SK-N-SH treated with all-trans-retinoic acid at 6 μM for 48 hours (cell line): ENCODE measurements around the gene EYA4.

ENCODE experiments used
- ARNTL ChIP-seq: fragments of 450-650 bp; formaldehyde crosslinking; IDR thresholded peaks from 2 replicates; pipeline ENCODE4 v1.5.0; 2020; ENCODE audit warnings: low read depth, mild to moderate bottlenecking, moderate library complexity, borderline replicate concordance
- BACH2 ChIP-seq: fragments of 250-450 bp; sonication (Bioruptor Pico); IDR thresholded peaks from 2 replicates; pipeline ENCODE4 v1.9.0; 2021; ENCODE audit warnings: mild to moderate bottlenecking, borderline replicate concordance
- CREB5 ChIP-seq: fragments of 250-450 bp; sonication (Bioruptor Pico); IDR thresholded peaks from 2 replicates; pipeline ENCODE4 v1.5.1; 2020; ENCODE audit warnings: low read depth, mild to moderate bottlenecking, moderate library complexity
- ESRRG ChIP-seq: fragments of 250-450 bp; sonication (Bioruptor Pico); IDR thresholded peaks from 2 replicates; pipeline ENCODE4 v1.6.1; 2021; ENCODE audit warnings: mild to moderate bottlenecking
- GLIS3 ChIP-seq: fragments of 250-450 bp; sonication (Bioruptor Pico); IDR thresholded peaks from 2 replicates; pipeline ENCODE4 v1.5.0; 2020; ENCODE audit warnings: mild to moderate bottlenecking, moderate library complexity
- PATZ1 ChIP-seq: fragments of 250-450 bp; sonication (Bioruptor Pico); IDR thresholded peaks from 2 replicates; pipeline ENCODE4 v1.8.0; 2020; ENCODE audit warnings: mild to moderate bottlenecking, moderate library complexity, borderline replicate concordance
- PPARA ChIP-seq: fragments of 250-450 bp; sonication (Bioruptor Pico); IDR thresholded peaks from 2 replicates; pipeline ENCODE4 v1.5.0; 2020; ENCODE audit warnings: mild to moderate bottlenecking, borderline replicate concordance
- RARB ChIP-seq: fragments of 250-450 bp; sonication (Bioruptor Pico); IDR thresholded peaks from 2 replicates; pipeline ENCODE4 v1.8.0; 2021; ENCODE audit warnings: mild to moderate bottlenecking, moderate library complexity
- SNAI2 ChIP-seq: fragments of 250-450 bp; sonication (Bioruptor Pico); IDR thresholded peaks from 2 replicates; pipeline ENCODE4 v1.5.0; 2020; ENCODE audit warnings: mild to moderate bottlenecking, moderate library complexity
- TSHZ2 ChIP-seq: fragments of 250-450 bp; sonication (Bioruptor Pico); IDR thresholded peaks from 2 replicates; pipeline ENCODE4 v1.5.0; 2020; ENCODE audit warnings: mild to moderate bottlenecking, moderate library complexity
- ZFP3 ChIP-seq: fragments of 250-450 bp; sonication (Bioruptor Pico); IDR thresholded peaks from 2 replicates; pipeline ENCODE4 v1.5.0; 2020; ENCODE audit warnings: mild to moderate bottlenecking, moderate library complexity
- ZFP30 ChIP-seq: fragments of 450-650 bp; formaldehyde crosslinking; IDR thresholded peaks from 2 replicates; pipeline ENCODE4 v1.5.0; 2022; ENCODE audit warnings: mild to moderate bottlenecking, moderate library complexity
- ZNF70 ChIP-seq: fragments of 450-650 bp; formaldehyde crosslinking; IDR thresholded peaks from 2 replicates; pipeline ENCODE4 v1.5.0; 2020; ENCODE audit warnings: mild to moderate bottlenecking, moderate library complexity

GRCh38 chr6:133571681-133572080, 330.5 kb downstream of the EYA4 start:
- TF ChIP-seq PATZ1 (CRISPR knock-in tag) (no peak), PPARA (CRISPR knock-in tag) (no peak), RARB (no peak), ZFP3 (CRISPR knock-in tag) (no peak), ARNTL (CRISPR knock-in tag) (no peak), CREB5 (no peak), ESRRG (CRISPR knock-in tag) (no peak), ZFP30 (no peak), ZNF70 (no peak), TSHZ2 (no peak), GLIS3 (CRISPR knock-in tag) (no peak), BACH2 (no peak), SNAI2 (CRISPR knock-in tag) (no peak)
